HG02588 (cell line): ENCODE data around the gene LRRC8D.

ENCODE experiments used
- ATAC-seq: cut with Tn5 transposase; IDR thresholded peaks from one replicate; pipeline ENCODE4 v1.9.1; 2021; ENCODE audit warnings: mild to moderate bottlenecking, moderate library complexity; ENCODE audit not compliant: unreplicated experiment

Gene LRRC8D

DNA sequence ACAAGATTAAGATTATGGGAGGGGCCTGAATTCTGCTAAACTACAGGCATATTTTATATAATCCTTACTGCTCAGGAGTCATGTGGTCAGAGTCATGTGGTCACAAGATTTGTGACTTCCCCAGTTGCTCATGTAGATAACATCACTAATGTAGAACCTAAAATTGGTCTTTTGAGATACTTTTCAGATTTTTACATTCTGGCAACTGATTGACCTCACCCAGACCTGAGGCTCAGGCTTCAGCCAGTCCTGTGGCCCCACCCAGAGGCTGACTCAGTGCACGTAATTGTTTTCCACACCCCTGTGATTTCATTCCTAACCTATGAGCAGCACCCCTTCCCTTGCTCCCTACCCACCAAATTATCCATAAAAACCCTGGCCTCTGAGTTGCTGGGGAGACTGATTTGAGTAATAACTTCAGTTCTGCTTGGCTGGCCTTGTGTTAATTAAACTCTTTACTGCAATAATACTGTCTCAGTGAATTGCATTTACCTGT is 132.3 kb downstream of the LRRC8D start:
- ATAC-seq, result no peak

DNA sequence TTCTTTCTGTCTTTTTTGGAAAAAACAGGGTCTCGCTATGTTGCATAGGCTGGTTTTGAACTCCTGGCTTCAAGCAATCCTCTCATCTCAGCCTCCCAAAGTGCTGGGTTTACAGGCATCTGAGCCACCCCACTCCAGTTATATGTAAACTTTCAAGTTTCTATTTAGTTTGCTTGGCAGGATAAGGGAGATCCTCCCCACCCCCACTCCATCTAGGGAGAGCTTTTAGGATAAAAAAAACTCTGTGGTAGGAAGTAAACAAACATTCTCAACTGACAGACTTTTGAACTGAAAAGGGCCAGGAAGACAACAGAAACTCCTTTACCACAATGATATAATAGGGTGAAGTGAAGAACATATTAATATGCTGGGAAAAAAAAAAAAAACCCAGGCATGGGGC is 133.1 kb downstream of the LRRC8D start:
- no peak for ATAC-seq

- ATAC-seq, result no peak
Observed at GRCh38 chr1:89954401-89954800, 133.6 kb downstream of the LRRC8D start.

DNA sequence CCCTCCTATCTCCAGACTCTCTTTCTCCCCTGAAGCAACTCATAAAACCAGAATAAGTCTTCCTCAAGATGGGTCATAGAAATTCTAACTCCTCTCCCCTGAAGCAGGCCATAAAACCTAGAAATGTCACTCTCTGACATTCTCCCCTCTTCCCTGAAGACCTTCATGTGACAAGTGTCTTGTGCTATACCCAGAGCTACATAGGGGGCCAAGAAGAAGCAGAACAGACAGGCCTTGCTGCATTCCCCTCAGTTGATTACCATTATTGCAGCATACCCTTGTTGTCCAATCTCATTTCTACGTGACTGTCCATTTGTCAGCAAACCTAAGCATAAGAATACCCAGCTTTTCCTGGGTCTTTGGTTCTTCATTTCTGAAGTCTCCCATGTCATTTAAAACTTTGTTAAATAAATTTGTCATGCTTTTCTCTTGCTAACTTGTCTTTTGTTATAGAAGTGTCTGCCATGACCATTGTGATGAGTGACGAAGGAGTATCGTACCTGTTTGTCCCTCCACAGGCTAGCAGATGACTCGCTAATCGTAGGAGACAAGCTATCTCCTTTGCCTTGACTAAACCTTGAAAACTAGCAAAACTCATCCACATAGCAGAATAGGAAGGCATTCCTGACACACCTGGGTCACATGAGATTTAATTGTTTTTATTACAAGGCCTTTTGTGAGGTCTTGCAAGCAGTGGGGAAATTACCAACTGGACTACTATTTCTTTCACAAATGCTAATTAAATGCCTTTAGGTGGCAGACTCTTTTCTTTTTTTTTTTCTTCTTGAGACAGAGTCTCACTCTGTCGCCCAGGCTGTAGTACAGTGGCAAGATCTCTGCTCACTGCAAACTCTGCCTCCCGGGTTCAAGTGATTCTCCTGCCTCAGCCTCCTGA is 134.7 kb downstream of the LRRC8D start:
- ATAC-seq, result no peak

DNA sequence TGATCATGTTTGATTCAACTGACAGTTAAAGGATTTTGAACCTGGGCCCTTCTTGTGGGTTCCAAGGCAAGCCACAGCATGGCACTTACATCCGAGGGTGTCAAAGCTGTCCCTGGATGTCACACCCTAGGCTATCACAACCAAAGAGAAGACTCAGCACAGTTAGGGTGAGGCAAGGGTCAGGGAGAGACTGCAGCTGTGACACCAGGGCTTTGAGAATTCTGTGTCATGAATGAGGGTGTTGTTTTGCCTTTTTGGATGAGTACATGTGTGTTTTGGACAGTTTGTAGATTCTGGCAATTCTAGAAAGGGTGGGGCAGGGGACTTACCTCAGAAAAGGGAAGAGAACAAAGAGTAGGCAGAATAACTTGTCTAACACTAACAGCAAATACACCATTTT is 136.3 kb downstream of the LRRC8D start:
- ATAC-seq, result no peak

- ATAC-seq, result no peak
Observed at GRCh38 chr1:89958851-89959654, 138.2 kb downstream of the LRRC8D start.

DNA sequence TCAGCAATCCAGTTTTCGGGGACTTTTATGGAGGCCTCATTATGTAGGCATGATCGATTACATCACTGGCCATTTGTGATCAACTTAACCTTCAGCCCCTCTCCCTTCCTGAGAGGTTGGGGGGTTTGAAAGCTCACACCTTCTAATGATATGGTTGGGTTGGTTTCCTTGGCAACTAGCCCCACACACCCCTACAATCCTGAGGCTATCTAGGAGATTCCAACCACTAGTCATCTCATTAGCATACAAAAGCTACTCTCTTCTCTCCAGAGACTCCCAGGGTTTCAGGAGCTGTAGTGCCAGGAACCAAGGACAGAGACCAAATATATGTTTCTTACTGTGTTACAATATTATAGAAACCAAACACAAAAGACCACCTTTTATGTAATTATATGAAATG is 138.9 kb downstream of the LRRC8D start:
- ATAC-seq, result no peak

DNA sequence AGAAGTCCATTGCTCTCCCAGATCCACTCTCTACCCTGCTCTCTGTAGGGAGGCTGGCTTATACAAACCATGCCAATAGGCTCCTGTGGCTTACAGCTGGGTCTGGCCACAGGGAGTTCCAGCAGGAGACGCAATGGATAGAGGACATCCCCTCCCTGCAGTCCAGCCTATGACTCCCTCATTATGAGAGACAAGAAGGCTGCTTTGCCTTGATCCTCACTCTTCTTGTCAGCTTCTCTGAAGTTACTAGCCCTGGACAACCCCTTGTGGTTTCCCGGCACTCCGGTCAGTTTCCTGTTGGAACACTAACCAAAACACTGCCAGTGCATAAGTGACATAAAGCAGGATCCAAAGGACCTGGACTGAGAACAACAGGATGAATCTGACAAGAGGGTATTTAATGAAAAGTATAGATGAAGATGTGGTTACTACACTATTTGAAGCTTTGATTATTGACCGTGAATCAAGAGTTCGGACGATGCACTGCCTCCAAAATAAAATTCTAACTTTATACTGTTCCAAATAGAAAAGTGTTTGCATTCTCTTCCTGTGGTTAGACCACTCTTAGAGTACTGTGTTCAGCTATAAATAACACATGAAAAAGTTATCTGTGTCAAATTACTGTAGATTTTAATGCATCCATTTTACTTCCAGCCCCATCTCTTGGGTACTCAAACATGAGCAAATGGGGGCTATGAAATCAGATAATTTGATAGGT is 141.4 kb downstream of the LRRC8D start:
- ATAC-seq, result no peak

DNA sequence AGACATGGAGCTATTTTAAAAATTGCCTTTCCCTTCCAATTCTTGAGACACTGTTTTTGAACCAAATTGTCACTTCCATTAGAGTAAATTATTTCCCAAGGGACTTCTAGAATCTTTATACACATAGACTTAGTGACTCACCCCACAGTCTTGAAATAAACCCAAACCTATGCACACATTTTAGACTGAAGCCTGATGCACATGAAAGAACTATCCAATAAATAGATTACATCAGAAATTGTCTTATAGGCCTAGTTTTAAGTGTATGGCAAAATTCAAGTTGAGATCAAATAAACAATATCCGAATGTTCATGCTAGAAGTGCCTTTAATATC is 141.9 kb downstream of the LRRC8D start:
- ATAC-seq, result no peak

- ATAC-seq, result no peak
Observed at GRCh38 chr1:89965193-89965768, 144.4 kb downstream of the LRRC8D start.

- no peak for ATAC-seq
Observed at GRCh38 chr1:89966656-89967055, 145.8 kb downstream of the LRRC8D start.

- peak; percentile 76 for ATAC-seq
Observed at GRCh38 chr1:89971600-89971999, 150.8 kb downstream of the LRRC8D start.

DNA sequence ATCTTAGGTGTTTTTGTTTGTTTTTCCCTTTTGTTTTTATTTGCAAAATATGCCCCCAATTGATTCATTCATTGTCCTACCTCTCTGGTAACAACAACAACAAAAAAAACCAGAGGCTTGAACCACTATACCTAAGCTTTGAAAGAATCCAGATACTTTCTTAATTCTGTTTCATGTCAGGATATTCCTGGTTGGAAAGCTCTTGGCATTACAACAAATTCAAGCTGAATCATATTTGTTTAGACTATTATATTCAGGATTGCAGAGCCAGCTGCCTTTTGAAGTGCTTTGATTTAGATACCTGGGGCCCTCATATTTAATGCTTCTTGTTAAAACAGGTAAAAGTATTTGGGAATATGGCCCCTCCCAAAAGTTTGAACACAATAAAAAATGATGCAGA is 151.2 kb downstream of the LRRC8D start:
- no peak for ATAC-seq

DNA sequence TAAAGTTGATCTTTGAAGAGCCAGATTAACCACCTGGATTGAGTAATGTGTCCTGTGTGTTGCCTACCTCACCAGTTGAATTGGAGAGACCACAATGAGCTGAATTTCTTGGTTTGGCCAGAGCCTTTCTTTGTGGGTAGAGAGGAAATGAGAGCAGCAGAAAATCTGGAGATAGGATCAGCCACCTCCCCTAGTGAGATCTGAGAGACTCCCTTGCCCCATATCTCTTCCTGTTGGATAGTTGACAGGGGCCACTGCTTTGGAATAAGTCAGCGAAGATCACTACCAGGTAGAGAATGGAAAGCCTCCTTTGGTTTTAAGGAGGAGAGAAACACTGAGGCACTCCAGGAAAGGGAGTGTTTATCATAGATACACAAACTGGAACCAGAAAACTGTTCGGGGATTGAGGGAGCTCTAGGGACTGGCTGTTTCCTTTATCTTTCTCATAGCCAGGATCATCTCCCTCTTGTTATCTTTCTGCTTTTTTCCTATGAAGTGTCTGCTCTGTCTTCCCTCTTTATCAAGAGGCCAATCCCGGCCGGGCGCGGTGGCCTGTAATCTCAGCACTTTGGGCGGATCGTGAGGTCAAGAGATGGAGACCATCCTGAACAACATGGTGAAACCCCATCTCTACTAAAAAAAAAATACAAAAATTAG is 152.8 kb downstream of the LRRC8D start:
- ATAC-seq, result no peak

DNA sequence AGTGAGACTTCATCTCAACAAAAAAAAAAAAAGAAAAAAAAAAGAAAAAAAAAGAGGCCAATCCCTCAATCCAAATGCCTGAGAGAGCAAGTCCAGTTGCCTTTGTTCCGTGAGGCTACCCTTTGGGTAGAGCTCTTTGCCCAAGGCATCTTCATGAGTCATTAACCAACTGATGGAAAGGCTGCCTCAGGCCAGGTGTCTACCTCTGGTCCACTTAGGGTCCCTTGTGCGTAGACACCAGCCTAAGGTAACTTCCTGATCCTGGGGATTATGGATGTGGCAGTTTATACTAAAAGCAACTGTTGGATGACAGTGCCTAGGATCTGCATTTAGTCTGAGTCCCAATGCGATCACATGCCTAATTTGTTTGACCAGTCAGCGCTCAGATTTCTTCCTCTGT is 153.4 kb downstream of the LRRC8D start:
- no peak for ATAC-seq

DNA sequence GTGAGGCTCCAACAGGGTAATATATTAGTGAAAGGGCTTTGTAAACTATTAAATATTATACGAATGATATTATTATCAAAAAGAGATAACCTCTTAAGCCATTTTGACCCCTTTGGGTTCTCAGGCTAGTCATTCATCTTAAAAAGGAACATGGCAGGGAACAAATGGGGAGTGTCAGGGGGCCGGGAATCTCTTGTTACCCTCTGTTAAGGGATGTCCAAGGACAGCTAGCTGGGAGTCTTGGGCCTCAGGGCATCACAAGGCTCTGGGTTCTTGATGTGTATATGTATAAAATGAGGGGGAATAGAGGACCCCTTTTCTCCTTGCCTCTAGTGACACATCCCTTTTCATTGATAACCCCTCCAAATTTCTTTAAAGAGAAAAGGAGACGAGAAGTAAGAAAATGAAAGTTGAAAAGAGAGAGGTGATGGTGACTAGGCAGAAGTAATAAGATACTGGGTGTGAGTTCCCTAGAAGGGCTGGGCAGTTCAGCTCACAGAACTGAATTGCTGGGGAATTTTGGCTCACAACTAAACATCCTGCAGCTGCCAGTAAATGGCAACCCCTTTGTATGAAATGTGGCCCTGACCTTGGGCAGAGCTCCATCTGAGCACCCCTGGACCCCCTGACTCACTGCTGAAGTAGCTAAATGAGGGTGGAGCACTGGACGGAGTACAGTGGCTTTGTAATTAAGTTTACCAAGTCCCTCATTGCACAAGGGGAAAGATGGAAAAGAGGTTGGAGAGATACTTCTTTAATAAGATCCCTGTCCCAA is 154.1 kb downstream of the LRRC8D start:
- no peak for ATAC-seq

- no peak for ATAC-seq
Observed at GRCh38 chr1:89975540-89976125, 154.8 kb downstream of the LRRC8D start.

- ATAC-seq, result no peak
Observed at GRCh38 chr1:89978755-89979154, 157.9 kb downstream of the LRRC8D start.

DNA sequence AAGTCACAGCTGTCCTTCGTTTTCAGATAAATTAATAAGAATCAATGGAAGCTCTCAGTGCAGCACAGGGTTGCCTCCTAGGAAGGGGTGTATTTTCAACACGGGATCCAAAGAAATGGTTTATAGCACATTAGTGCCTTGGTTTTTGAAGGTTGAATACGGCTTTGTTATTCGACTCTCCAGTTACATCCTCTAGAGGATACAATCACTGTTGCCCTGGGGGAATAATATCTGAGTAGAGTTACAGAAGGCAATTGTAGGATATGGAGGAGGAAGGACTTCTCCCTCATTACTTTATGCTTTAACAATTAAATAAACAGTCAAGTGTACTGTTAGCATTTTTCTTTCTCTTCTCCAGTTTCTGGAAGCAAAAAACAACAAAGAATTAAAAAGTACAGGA is 159.8 kb downstream of the LRRC8D start:
- no peak for ATAC-seq
